GM12864 (cell line): ENCODE data around the gene AANAT.

Source experiments
- DNase-seq: peaks from one replicate; pipeline ENCODE4 v3.0.0-alpha.2; 2011; ENCODE audit warnings: low read depth
- H3K4me3 ChIP-seq: 2 replicates; pipeline ENCODE4 v1.5.1; 2011; ENCODE audit warnings: mild to moderate bottlenecking, low read depth, low read length, control low read depth
- TF ChIP-seq, protein P1 (sequence below): IDR thresholded peaks from 2 replicates; pipeline ENCODE4 v1.5.1; 2011; ENCODE audit warnings: low read depth, mild to moderate bottlenecking, moderate library complexity, low read length, control low read depth, inconsistent platforms; ENCODE audit errors: missing control alignments

The AANAT gene

DNA sequence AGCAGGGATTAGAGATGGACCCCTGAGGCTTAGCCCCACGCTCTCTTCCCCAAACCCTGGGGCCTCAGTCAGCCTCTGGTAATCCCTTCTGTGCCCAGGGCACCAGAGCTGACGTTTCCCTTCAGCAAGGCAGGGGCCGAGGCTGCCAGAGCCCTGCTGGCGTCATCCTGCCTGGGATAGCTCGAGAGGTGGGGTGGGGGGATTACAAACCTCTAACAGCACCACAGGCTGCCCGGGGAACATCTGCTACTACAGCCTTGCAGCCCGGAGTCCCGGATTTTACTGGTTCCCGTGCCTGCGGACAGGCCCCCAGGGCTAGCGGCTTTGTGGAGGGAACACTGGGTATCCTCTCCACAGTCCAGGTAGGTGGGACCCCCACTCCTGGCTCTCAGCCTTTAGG, at the start of gene AANAT:
Gene AANAT, plus strand, starts transcription at position 238 of the 400 bp plus-strand sequence. CDS start 1,144 bp downstream, outside the sequence.
- DNase-seq, result no peak

DNA sequence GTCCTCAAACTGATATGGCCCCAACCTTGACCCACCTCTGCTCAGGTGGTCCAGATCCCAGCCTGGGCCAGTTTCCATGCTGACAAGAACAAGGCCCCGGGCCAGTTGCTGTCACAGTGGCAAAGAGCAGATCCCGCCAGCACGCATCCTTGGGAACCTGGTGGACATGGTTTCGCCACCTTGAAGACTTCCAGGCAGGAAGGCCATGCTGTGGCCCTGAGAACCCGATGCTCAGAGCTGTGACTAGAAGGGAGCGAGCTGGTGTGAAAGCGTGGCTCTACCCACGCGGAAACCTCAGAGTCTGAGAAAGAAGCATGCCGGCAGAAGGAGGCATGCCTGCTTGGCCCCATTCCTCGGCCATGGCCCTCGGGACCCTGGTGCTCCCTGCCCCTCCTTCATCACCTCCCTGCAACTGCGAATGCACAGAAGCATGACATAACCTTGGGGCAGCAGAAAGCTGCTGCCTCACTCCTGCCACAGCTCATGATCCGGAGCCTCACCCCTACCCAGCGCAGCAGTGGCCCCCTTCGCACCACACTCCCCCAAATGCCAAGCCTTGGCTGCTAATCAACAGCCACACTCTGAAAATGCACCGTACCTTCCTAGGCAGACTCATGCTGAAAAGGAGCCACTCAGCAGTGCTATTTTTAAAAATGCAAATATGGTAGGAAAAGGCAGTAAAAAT, 47.7 kb upstream of the AANAT start:
- DNase-seq, result no peak

More for the DNA sequence above, at the start of gene AANAT:
- TF ChIP-seq, protein P1, sequence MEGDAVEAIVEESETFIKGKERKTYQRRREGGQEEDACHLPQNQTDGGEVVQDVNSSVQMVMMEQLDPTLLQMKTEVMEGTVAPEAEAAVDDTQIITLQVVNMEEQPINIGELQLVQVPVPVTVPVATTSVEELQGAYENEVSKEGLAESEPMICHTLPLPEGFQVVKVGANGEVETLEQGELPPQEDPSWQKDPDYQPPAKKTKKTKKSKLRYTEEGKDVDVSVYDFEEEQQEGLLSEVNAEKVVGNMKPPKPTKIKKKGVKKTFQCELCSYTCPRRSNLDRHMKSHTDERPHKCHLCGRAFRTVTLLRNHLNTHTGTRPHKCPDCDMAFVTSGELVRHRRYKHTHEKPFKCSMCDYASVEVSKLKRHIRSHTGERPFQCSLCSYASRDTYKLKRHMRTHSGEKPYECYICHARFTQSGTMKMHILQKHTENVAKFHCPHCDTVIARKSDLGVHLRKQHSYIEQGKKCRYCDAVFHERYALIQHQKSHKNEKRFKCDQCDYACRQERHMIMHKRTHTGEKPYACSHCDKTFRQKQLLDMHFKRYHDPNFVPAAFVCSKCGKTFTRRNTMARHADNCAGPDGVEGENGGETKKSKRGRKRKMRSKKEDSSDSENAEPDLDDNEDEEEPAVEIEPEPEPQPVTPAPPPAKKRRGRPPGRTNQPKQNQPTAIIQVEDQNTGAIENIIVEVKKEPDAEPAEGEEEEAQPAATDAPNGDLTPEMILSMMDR, result no peak
- no peak within 1 kb of the TSS for H3K4me3 ChIP-seq

DNA sequence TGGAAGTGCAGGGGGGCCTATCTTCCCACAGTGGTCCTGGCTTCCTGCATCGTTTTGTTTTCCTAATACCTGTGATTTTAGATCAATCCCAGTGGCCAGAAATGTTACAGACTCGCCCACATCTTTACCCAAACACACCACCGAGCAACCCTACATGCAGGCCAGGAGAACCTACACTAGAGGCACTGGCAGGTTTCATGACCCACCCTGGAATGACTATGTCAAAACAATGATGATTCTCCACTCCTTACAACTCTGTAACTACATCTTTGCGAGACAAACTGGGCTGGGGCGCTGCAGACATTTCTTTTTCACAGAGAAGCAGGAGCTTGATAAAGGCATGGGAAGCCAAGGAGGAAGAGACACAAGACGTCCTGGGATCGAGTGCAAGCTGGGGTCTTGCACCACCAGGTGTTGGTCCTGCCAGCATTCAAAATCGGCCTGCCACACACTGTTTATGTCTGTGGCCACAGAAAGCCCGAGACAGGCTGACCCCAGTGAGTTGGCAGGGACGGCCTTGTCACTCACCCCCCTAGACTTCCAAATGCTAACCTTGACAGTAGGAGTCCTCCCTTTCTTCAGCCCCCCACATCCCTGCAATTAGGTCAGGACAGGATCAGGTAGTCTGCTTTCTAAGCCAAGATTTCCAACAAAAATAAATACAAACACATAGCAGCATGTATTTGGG, 46.9 kb upstream of the AANAT start:
- H3K4me3 ChIP-seq, result no peak overlapping the region
- DNase-seq, result no peak
- TF ChIP-seq, protein P1, result no peak

More for the DNA sequence above, 47.7 kb upstream of the AANAT start:
- H3K4me3 ChIP-seq, result no peak overlapping the region
- TF ChIP-seq, protein P1, result no peak

DNA sequence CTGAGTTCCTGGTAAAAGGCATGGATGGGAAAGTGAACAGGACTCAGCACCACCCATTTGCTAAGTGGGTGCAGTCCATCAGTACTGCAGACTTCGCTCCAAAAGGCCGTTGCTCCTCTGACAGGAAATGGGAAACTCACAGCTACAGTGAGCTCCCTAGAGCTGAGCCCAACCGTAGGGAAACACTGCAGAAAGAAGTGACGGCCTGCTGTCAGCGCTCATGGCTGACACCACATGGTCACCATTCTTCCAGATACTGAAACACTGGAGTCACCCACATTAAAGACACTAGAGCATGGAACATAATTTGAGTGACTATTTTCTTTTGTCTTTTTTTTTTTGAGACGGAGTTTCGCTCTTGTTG, 46.4 kb upstream of the AANAT start:
- DNase-seq, result no peak
- no peak overlapping the region for H3K4me3 ChIP-seq

DNA sequence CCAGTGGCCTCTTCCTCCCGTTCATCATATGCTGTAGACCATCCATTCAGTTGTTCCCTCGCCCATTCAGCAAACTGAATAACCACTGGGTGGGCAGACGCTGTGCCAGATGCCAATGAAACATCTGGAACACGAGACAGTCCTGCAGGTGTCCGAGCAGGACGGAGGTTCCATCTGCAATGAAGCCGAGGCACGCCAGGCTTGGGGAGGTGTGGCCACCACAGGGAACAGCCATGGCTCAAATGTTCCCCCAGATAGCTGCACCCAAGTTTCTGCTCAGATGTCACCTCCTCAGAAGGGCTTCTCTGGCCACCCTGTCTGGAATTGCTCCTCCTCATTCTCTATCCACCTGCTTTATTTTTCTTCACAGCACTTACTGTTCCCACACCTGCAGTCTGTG, 45.0 kb upstream of the AANAT start:
- TF ChIP-seq, protein P1, result no peak
- DNase-seq, result no peak
- no peak overlapping the region for H3K4me3 ChIP-seq

More for the DNA sequence above, 46.4 kb upstream of the AANAT start:
- TF ChIP-seq, protein P1, result no peak

DNA sequence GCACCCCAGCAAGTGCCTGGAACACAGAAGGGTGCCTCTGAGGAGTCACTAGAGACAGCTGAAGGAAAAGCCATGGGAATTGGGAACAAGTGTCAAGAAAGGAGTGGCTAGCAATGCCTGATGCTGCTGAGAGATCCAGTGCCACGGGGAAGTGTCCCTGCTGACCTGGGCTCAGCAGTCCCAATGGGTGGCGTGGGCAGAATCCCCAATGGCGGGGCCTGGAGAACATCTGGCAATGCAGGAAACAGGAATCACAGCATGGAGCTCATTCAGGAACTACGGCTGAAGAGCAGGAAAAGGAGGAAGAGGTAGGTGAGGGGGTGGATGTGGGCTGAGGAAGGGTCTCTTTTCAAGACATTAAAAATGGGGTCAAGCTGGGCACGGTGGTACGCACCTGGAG, 44.5 kb upstream of the AANAT start:
- H3K4me3 ChIP-seq, result no peak overlapping the region
- TF ChIP-seq, protein P1, result no peak
- no peak for DNase-seq

DNA sequence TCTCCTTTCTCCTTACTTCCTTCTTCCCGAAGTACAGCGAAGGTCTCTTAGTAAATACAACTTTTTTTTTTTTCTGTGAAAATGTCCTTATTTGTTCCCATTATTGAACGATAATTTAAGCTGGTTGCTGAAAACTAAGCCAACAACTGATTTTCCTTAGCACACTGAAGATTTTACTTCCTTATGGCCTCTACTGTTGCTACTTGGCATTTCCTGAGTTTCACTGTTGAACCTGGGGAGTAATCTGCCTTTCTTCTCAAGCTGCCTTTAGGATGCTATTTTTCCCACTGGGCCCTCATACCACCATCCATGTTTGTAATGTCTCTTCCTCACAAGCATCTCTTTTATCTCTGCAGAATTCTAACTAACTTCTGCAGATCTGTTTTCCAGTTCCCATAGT, 40.5 kb upstream of the AANAT start:
- H3K4me3 ChIP-seq, result no peak overlapping the region
- no peak for DNase-seq
- TF ChIP-seq, protein P1, result no peak
